Breast epithelium (tissue), 3 donors: ENCODE data around the gene INTS3.

Source experiments
- CTCF ChIP-seq, 3 donors: fragments of 450-650 bp; IDR thresholded peaks; one replicate each; pipeline ENCODE4 v1.5.1; 2016 to 2017; ENCODE audit warnings: antibody characterized with exemption in 3 of 3, mild to moderate bottlenecking in 3 of 3, moderate library complexity in 3 of 3
- POLR2A ChIP-seq: fragments of 450-650 bp; IDR thresholded peaks from one replicate; pipeline ENCODE4 v1.6.1; 2016; ENCODE audit warnings: antibody characterized with exemption, mild to moderate bottlenecking, moderate library complexity

- TF ChIP-seq CTCF (IDR thresholded peaks at IDR 0.05), result no peak
- TF ChIP-seq POLR2A, result no peak
Measured at GRCh38 chr1:153818876-153819275, 91.0 kb downstream of the INTS3 start.
